ENCODE data around the gene NPC2.

NPC2 gene

DNA sequence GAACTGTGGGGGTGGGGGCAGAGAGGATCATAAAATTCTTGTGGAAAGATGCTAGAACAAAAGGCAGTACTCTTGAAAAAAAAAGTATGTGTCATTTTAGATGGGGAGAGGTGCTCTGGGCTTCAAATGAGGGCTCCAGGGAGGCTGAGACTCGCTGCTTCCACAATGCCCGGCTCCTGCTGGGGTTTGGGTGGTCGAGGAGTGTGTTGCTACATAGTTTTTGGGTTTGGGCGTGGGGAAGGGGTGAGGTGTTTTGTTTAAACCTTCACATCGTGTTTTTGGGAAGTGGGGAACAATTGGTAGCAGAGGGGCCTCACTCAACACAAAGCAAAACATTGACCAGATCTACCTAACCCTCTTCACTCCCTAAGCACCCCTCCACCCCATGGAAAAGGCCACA is 8.6 kb upstream of the NPC2 start:
- no peak for DNase-seq

DNA sequence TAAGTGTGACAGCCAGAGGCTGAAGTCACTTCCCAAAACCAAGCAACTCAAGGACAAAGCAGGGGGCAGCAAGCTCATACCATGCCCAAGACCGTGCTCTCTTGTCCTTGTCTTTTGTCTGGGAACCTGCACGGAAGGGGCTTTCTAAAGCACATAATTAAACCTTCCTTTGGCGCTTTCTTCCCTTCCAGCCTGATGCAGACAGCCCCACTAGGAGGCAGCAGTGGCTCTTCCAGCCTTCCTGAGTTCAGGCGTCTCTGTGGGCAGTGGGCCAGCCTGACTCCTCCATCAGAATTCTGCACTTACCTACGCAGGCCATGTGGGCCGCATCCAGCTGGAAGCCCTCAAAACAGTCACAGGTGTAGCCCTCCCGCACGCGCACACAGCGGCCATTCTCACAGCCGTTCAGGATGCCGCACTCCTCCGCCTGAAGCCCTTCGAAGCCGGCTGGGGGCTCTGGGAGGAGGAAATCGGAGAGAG is 8.1 kb upstream of the NPC2 start:
- peak; percentile 81 for DNase-seq

DNA sequence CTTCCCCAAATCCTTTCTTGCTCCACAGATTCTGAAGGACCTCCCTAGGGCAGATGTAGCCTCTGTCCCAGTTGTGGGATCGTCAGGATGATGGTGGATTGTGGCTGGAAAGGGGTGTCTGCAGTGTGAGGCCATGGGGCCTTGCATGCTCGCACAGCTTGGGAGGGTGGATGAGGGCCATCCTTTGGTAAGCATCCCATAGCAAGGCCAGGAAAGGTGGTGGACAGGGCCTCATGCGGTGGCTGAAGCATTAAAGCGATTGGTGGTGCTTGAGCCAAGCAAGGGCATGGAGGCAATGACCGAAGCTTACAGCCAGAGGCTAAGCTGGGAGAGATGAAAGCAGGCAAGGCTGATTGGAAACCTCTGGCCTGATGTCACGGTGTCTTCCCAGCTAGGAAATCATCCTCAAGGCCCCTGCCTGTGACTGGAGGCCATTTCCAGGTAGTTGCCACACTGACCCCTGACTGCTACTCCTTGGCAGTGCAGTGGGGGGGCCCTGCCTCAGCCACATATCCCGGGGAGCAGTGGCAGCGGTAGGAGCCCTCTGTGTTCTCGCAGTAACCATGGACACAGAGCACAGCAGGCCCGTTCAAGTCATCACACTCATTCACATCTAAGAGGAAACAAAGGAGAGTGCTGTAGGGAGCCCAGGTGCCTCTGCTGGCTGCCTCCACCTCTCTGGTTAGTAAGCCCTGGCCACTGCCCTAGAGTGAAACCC is 7.5 kb upstream of the NPC2 start:
- no peak for DNase-seq

- DNase-seq, result no peak
These were observed 2.3 kb upstream of the NPC2 start for GRCh38 chr14:74495356-74495755.

- DNase-seq, result peak; percentile 96
These were observed 497 bp upstream of the NPC2 start, which contains the start of gene ISCA2 for GRCh38 chr14:74493343-74494261. Gene ISCA2, plus strand, starts transcription at chr14:74493765. Its CDS starts 10 bp downstream, at chr14:74493775.

- peak; percentile 40 for DNase-seq
These were observed 939 bp downstream of the NPC2 start for GRCh38 chr14:74491956-74492775.

DNA sequence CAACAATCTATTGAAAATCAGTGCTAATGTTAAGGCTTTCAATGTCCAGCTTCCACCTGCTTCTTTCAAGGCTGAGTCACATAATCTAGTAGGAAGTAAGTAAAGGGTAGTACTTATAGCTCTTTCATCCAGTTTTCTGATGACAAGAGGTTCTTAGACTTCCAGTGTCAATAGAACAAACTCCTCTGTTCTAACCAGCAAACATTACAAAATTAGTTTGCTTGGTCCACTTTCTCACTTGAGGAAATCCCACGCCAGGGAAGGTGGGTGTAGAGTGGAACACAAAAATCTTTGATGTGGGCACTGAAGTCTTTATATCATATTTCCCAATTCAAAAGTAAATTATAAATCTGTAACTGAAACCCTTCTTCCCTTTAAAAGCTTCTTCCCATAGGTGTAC is 2.6 kb downstream of the NPC2 start:
- no peak for DNase-seq

GRCh38 chr14:74488786-74489397 is 4.2 kb downstream of the NPC2 start:
- no peak for DNase-seq

- peak; percentile 9 for DNase-seq
These were observed 6.9 kb downstream of the NPC2 start for GRCh38 chr14:74486164-74486563.

DNA sequence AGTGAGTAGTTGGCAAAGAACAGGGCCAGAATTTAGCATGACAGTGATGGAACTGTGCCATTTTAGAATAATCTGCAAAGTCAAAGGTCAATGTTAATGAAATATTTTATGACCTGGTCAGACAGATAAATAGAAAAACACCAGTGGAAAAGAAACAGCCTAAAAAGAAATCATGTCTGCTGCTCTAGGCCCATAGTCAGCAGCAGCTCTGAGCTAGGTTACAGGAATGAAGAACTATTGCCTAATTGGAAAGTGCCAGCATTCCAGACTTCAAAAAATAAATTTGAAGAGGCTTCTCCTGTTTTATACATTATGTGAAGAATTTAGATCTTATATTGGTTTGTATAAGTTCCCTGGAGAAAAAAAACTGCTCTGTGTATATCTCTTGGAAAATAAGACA is 9.8 kb downstream of the NPC2 start:
- DNase-seq, result no peak

DNA sequence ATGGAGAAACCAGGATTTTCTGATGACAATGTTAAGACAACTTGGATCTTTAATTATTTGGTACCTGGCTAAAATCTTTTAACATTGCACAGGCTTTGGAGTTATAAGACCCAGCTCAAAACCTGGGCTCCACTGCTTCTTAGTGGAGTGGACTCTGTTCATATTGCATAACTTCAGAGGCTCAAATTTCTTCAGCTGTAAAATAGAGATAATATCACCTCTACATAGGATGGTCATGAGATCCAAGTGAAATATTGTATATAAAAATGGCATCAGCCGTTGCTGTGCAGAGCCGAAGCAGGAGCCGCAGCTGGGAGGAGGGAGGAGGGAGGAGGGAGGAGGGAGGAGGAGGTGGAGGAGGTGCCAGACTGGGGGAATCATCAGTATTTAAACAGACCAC is 10.5 kb downstream of the NPC2 start:
- no peak for DNase-seq

- DNase-seq, result no peak
These were observed 13.1 kb downstream of the NPC2 start for GRCh38 chr14:74480046-74480445.

GRCh38 chr14:74478996-74479635 is 14.0 kb downstream of the NPC2 start:
- peak; percentile 57 for DNase-seq

DNA sequence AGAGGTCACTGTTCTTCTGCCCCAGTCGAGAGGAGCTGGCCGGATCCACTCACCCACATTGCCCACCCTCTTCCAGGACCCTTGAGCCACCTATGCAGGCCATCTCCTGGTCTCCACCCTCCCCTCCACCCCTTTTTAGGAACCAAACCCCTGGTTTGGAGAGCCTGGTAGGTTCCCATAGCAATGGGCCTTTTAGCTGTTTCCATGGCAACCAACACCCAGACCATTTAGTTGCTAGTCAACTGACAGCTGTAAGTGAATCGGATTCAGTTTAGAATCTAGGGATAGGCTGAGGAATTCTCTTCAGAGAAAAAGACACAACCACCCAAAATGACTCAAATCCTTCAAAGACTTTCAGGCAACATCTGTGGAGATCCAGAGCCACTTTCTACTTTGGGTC is 16.5 kb downstream of the NPC2 start:
- DNase-seq, result peak; percentile 23

DNA sequence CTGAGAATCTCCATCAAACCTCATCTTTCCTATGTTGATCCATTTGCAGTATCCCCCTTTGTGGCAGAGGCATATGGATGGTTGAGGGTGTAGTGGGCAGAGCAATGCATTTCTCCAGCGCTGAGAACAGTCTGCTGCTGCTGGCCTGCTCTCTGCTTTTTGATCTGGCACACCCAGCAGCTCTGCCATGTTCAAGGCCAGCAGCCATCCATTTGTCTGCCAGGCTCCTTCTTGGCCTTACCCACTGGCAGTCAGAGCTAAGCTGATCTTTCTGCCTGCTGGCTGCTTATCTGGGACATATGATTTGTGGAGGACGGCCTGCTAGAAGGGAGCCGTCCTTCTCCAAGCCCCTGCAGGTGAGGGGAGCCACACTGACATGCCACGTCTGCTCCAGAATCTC is 17.0 kb downstream of the NPC2 start:
- DNase-seq, result no peak

GRCh38 chr14:74475678-74476077 is 17.4 kb downstream of the NPC2 start:
- no peak for DNase-seq

- no peak for DNase-seq
These were observed 18.7 kb downstream of the NPC2 start for GRCh38 chr14:74474376-74474775.

DNA sequence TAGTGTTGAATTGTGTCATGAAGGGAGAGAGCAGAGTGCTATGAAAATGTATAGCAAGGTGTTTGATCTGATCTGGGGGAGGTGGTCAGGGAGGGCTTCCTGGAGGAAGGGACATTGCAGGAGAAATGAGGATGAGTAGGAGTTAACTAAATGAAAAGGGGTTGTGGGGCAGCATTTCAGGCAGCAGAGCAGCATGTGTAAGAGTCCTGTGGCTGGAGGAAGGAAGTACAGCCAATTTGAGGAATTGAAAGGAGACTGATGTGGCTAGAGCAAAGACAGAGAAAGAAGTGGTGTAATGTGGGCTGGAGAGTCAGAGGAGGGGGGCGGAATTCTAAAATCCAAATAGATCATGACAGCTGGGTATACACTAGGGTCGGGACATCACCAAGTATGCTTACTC is 20.5 kb downstream of the NPC2 start:
- DNase-seq, result no peak

DNA sequence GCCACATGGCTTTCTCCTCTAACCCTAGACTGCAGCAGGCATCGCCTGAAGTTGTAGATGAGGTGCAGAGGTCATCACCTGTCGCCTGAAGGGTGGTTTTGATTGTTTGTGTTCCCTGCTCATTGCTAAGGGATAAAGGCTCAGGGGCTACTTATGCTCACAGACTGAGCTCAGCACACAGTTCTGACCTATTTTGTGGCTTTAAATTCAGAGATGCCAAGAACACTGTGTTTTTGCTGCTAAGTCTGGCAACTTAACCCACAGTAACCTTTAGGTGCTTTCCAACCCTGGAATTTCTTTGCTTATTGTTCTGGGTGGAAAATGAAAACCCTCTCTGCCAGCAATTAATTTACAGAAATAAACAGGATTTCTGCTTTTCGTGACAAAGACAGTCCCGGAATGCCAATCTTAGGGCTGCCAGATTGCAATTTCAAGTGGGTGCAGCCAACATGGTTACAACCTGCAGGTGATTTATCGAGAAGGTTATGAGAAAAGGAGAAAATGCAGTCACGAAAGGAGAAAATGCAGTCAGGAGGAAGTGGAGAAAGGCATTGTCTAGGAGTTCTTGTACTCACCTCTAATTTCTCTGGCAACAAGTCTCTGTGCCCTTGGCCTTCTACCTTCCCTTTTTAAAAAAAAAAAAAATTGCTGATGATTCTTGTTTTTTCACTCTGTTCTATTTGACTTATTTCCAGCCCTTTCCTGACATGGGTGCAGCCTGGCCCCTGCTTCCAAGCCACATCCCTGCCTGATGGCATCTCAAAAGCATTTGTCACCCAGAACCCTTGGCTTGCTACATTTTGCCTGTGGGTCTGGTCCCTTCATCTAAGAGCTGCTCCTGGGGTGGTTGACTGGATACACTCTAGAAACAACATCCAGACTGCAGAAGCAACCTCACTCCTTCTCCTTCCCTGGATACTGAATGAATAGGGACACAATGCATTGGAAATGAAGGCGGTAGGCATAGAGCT is 23.3 kb downstream of the NPC2 start:
- no peak for DNase-seq

DNA sequence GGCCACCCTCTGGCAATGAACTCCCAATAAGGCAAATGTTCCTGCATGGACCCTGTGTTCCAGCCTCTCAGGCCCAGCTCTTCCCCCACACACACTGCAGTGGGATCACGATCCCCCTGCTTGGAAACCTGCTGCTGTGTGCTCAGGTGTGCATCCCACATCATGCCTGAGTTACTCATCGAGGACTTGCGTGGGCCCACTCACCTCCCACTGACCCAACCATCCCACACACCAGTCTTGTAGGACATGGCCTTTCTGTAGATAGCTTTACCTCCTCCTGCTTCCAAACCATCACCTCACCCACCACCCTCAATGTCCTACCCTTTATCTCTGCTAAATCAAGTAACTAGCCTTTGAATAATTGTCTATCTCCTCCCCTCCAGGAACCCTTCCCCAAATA is 24.6 kb downstream of the NPC2 start:
- no peak for DNase-seq

DNA sequence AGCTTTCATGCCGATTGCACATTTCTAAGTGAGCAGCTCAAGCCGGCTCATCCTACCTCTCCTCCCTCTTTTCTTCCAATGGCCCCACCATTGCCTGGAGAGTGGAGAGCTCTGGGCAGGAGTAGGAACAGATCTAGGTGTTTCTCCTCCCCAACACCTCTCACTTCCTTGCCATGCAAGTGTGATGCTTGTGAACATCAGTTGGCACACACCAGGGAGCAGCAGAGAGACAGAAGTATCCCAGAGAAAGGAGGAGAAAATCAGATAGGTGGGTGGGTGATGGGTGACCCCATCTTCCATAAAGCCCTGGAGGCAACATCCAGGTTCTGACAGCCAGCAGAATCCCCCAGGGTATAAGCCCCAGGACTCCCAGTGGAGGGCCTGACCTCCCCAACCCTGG is 27.8 kb downstream of the NPC2 start:
- DNase-seq, result no peak
